ENCODE results near the gene PIK3C2B.
"Not testable (repeated sequence)": the region's sequence is repeated elsewhere in the genome, so short reads cannot be mapped to it uniquely, and the experiment has no call there.

Gene PIK3C2B

DNA sequence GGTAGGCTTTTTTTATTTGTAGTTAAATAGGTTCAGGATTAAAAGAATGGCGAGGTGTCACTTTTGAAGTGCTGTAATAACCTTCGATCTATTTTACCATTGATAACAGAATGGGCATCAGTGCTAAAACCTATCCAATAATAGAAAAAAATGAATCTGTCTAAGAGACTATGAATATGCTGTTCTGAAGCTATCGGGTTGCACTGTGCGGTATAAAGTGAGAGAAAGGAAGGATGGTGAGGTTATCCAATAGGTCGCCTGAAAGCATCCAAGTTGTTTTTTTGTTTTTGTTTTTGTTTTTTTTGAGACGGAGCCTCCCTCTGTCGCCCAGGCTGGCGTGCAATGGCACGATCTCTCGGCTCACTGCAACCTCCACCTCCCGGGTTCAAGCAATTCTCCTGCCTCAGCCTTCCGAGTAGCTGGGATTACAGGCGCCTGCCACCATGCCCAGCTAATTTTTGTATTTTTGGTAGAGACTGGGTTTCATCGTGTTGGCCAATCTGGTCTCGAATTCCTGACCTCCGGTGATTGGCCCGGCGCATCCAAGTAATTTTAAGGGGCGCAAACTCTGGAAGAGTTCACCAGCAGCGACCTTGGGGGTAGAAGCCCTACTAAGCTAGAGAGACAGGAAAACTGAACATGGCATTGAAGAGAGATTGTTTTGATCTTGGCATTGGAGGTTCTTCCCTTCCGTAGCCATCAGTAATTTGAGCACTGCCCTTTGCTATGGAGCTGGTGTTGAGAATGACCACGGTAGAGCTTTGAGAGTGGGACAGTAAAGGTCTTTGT is 12.9 kb upstream of the PIK3C2B start:
- DNase-seq = no peak

DNA sequence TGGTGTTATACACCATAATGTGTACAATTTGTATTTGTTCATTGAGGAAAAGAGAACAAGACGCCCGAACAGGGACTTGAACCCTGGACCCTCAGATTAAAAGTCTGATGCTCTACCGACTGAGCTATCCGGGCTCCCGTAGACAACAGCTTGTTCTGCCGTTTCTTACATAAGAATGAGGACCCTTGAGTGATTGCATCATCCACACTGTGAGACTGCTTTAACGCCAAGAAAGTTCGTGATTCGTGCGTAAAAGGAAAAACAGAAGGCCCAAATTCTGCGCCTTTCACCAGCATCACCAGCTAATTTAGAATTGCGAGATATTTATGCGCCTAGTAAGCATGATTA is 12.3 kb upstream of the PIK3C2B start:
- no peak for DNase-seq

DNA sequence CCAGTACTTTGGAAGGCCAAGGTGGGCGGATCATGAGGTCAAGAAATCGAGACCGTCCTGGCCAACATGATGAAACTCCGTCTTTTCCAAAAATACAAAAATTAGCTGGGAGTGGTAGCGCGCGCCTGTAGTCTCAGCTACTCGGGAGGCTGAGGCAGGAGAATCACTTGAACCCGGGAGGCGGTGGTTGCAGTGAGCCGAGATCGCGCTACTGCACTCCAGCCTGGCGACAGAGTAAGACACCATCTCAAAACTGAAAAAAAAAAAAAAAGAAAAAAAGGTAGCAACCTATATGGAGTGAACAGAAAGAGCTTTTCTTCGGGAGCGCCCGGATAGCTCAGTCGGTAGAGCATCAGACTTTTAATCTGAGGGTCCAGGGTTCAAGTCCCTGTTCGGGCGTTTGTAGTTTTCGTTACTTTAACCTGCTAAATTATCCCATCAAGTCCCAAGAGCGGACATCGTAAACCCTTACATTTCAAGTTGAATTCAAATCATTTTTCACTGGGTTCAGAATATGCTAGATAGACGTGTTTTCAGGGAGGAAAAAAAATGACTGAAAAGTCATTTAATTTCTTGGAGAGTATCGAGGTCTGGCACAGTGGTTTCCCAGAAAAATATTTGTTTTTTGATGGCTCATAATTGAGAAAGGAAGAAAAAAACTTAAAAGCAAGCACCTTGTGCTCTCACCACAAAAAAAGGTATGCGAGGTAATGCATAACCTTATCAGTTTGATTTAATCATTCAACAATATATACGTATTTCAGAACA is 11.8 kb upstream of the PIK3C2B start:
- no peak for DNase-seq

DNA sequence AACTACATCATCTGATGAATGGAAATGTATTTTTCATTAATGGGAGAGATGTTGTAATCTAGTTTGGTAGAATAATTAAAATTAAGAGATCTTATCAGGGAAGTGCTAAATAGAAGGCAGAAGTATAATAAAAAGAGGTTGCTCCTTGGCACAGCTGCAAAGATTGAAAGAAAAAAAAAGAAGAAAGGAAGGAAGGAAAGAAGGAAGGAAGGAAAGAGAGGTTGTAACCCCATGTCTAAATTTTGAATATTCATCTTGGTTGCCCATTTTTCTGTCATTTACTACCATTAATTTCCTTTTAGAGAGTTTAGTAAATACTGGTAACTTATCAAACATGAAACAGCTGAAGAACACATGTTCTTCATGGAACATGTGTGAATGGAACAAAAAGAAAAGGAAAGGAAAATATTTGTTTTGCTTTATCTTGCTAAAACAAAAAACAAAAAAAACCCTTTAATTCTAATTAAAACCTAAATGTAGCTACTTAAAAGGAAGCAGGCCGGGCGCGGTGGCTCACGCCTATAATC is 11.1 kb upstream of the PIK3C2B start:
- DNase-seq = no peak

DNA sequence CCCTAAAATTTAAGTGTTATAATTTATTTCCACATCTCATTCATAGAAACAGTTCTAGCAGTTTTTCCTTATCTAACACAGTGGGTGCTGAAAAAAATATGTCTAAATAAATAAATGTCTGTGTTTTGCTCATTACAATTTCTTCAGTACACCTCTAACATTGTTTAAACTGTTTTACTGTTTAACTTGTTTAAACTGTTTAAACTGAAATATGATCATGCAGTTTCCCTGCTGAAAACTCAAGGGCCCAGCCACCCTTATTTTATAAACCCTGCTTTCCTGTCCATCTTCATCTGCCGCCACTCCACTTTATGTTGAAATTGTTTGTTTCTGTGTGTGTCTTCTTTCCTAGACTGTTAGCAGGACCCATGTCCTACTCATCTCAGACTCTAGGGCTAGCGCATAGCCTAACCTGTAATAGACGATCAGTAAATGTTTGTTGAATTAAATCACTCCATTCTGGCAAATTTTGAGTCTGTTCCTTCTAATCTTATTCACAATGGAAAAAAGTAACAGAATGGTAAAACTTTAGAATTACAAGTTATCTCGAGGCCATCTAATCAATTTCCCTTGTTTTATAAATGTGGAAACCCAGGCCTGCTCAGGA is 9.4 kb upstream of the PIK3C2B start:
- no peak for DNase-seq

DNA sequence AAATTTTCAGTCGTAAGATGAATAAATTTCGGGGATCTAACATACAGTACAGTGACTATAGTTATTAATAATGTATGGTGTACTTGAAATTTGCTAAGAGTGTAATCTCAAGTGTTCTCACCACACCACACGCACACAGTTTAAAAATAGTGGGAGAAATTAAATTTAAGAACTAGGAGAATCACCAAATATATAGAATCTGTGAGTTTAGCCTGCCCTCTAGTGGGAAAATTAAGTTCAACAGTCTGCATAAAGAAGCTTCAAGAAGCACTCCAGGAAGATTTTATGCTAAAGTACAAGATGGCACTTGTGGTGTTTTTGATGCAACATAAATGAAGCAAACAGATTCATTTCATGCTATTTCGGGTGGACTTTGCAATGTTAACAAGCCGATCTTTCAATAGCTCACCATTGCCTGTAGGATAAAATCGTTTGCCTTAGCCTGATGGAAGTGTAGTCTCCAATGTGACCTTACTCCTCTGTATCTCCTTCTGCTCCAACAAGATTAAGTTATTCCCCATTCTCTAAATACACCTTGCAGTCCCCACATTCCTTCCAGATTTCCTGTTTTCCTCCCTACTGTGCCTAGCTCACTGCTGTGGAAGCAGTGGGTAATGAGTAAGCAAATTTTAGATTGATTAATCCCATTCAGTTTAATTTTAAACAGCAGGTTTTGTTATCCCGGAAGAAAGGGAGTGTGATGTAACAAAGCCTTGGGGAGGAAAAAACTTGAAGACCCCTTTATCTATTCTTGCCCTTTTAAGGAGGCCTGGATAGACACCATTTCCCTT is 8.7 kb upstream of the PIK3C2B start:
- no peak for DNase-seq

DNA sequence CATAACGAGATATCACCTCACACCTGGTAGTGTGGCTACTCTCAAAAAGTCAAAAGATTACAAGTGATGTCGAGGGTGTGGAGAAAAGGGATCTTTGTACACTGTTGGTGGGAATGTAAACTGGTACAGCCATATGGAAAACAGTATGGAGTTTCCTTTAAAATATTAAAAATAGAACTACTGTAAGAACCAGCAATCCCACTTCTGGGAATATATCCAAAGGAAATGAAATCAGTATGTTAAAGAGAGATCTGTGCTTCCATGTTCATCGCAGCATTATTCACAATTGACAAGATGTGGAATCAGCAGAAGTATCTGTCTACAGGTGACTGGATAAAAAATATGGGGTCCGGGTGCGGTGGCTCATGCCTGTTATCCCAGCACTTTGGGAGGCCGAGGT is 7.6 kb upstream of the PIK3C2B start:
- no peak for DNase-seq

DNA sequence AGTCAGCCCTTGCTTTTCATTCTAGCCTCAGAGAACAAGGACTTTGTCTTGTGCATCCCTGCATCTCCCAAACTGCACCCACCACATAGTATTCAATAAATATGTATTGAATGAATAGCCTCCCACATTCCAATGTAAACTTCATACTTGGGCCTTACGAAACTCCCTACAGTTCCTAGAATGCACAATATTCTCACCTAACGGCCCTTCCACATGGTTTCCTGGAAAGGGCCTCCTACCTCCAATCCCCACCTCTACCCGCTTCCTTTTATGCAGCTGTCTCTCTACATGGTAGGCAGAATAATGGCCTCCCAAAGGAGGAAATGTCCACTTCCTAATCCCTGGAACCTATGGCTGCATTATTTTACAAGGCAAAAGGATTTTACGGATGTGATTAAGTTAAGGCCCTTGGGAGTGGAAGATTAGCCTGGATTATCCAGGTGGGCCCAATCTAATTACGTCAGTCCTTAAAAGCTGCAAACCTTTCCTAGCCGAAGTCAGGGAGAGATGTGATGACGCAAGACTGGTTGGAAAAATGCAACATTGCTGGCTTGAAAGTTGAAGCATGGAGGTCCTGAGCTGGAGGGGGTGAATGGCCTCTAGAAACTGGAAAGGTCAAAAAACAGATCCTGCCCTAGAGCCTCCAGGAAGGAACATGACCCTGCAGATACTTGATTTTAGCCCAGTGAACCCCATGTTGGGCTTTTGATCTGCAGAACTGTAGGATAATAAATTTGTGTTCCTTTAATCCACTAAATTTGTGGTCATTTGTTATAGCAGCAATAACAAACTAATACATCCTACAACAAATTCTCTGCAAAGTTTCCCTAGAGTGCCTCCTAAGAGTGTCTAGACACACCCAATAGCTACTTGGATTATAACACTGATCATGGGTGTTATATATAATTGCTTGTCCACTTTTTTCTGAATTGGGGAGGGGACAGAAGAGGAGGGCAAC is 5.2 kb upstream of the PIK3C2B start:
- DNase-seq = no peak

DNA sequence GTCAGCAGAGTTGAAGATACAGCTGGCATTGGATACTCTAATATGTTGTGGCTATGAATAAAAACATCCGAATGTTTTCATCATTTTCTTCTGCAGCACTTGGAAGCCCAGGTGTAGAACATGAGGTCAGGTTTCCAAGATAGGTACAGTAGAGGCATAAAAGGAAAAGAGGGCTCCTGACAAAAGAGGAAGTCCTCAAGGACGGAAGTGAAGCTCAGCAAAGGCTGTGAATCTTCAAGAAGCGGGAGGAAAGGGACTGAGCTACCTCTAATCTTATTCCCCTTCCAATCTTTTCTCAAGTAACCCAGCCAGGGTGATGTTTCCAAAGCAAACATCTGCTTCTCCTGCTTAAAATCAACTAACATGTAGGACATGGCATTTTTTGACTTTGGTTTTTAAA is 4.4 kb upstream of the PIK3C2B start:
- DNase-seq = no peak

DNA sequence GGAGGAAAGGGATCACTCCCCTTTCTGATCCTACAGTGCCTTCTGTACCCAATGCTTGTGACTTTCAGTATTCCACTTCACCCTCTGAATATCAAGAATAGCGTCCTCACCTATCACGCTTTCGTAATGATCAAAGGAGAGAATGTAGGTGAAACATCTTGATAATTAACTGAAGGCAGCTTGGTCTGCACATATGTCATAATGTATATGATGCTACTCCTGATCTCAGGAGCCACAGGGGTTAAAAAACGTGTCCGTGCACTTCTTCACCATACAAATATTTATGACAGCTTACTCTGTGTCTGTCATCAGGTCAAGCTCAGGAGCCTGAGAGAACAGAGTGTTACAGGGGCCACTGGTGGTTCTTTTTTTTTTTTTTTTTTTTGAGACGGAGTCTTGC is 1.2 kb upstream of the PIK3C2B start:
- DNase-seq = no peak

DNA sequence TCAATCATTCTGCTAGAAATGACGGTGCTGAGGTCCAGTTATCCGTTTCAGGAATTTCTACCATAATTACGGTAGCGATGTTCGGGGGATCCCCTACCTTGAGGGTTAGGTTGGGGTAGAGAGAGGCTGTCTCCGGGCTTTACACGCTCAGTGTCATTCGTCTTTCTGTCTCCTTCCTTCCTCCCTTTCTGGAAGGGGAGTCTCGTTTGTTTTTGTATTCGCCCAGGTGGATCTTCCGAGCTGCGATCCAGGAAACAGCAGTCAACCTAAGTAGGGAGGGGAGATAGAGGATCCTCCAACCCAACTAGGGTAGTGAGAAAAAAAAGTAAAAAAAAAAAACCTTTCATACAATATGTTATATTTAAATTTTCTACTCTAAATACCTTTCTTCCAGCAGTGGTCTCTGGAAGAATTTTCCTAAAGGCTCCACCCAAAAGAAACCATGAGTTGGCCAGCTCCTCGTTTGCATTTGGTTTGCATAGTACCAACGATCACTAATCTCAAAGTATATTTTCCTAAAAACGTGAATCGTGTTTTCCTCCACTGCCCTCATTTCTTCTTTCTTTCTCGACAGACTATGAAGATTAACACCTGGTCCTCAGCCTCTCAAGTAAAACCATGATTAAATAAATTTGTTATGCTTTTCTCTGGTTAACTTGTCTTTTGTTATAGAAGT is 611 bp upstream of the PIK3C2B start:
- DNase-seq = no peak

DNA sequence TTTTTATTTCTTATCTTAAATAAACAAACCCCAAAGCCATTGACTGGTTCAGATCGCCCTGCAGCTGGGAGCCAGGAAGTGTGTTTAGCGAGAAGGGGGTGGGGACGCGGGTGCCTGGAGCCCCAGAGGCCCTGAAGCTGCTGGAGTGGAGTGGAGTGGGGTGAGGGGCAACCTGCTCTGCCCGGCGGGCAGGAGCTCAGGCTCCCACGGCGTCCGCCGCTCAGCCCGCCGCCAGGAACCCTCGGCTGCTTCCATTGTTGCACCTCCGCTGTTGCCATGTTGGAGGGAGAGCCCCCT is 673 bp downstream of the PIK3C2B start:
- no peak for DNase-seq

DNA sequence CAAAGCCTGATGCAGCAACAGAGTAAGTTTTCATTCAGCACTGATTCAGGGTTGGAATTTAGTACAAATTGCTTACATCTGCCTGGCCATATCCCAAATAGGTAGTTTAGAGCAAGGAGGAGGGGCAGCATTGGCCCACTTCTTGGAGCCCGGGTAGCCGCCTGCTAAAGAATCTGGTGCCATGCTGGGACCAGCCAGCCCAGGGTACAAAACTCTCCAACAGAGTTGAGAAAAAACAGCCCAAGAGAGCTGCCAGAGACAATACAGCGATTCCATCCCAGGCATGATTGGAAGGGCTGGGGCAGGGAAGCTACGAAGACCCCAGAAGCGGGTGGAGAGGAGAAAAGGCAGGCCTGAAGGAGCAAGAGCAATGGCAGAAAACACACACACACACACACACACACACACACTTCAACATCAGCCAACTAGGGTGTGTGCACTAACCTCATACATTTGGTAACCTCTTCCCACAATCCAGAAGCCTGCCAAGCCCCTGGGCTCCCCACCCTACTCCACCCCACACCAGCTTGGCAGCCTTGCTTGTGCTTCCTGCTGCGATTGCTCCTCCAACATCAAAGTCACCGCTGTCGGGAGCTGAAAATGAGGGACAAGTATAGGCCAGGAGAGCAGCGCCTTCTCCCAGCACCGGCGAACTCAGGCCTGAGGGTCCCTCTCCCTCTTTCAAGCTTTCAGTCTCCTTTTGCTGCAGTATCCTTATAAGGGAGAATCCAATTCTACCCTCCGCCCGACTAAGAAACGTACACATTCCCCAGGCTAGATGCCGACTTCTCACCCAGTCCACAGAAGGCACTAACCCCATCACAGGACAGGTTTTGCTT is 1.2 kb downstream of the PIK3C2B start:
- DNase-seq = no peak

DNA sequence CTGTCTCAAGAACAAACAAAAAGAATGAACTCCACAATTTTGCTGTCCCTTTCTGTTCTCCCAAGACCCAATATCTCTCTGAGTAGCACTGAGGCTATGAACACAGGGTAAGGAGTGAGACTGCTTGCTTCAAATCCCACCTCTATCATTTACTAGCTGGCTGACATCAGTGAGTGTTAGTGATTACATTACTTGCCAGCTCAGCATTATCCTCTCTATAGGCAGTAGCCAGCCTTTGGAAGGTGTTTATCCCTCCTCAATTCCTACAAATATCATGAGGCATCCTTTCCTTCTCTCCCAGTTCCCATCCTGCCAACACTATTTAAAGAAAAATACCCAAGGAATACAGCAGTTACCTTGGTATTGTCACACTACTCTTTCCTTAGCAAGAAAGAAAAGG is 3.0 kb downstream of the PIK3C2B start:
- no peak for DNase-seq

DNA sequence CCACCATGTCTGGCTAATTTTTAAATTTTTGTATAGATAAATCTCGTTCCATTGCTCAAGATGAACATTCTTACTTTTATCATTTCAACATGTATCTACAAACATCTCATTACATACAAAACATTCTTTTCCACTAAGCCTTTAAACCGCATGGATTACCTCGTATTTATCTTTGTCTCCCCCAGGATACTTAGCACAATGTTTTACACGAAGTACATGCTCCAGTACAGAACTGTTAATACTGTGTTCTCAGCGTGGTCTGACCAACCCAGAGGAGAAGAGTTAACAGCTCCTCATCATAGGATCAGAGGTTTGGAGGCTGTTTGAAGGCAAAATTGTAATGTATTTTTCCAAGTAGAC is 7.4 kb downstream of the PIK3C2B start:
- no peak for DNase-seq

DNA sequence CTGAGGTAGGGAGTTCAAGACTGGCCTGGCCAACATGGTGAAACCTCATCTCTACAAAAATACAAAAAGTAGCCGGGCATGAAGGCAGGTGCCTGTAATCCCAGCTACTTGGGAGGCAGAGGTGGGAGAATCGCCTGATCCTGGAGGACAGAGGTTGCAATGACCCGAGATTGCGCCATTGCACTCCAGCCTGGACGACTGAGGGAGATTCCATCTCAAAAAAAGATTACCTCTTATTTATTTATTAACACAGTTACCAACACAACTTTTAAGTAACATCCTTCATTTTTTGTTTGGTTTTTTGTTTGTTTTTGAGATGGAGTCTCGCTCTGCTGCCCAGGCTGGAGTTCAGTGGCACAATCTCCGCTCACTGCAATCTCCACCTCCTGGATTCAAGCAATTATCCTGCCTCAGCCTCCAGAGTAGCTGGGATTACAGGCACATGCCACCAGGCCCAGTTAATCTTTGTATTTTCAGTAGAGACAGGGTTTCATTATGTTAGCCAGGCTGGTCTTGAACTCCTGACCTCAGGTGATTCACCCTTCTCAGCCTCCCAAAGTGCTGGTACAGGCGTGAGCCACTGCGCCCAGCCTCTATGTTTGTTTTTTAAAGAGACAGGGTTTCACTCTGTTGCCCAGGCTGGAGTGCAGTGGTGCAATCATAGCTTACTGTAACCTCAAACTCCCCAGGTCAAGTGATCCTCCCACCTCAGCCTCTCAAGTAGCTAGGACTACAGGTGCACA is 7.9 kb downstream of the PIK3C2B start:
- DNase-seq = not testable (repeated sequence)

DNA sequence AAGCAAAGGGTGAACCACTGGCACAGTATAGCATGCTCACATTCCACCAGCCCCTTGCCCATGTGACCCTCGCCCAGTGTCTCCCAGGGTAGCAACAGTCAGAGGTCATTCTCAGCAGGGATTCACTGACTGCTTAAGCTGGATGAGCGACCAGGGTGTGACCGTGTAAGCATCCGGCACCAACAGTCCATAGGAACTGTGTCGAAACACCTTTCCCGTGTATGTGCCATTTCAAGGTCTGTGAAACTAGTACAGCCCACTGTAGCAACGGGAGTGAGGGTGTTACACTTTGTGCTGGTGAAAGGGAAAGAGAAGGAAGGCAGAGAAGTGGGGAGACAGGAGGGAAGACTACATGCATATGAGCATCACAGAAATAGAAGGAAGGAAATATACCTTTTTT is 10.8 kb downstream of the PIK3C2B start:
- DNase-seq = no peak

DNA sequence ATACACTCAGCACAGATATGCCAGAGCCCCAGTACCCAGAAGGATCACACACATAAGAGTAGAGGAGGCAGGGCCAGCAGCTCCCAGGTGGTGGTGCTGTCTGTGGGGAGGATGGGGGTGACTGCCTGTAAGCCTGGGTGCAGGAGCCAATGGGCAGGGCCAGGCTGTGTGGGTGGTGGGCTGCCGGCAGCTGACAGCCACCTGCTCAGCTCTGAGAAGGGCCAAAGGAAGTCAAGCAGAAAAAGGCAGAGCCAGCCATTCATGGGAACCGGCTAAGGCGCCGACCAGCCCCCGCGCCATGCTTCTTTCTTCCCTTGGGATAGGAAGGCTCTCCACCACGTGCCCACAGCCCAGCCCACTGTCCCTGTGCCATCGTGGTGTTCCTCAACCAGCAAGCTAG is 14.1 kb downstream of the PIK3C2B start:
- DNase-seq = no peak

DNA sequence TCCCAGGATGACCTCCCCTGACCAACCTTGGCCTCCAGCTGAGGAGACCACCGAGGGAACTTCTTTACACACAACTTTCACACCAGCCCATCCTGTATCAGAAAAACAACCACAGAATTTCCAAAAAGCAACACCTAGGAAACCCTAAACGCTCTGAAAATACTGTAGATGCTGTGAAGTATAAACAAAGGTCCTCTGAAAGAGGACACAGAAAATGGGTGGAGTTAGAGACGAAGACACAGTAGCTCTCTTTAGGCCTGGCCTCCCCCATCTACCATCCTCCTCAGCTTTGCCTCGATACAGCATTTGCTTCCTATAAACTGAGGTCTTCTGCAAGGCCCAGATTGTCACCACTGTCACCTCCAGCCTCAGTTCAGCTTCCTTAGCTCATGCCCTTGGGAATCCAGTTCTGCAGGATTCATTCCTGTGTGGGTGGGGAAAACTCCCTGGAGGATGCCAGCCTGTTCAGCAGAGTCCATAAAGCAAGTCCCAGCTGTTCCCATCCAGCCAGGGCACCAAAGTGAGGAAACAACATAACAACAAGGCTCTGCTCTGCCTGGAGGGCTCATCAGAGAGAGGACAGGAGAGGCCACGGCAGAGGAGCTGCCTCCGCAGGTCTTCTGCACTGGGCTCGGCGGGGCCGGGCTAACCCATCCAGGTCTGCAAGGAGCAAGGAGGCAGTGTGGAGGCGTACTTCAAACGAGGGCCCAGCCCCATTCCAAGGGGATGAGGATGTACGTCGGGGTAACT is 15.0 kb downstream of the PIK3C2B start:
- no peak for DNase-seq
